ENCODE data around the gene GNAI2.

Gene GNAI2

DNA sequence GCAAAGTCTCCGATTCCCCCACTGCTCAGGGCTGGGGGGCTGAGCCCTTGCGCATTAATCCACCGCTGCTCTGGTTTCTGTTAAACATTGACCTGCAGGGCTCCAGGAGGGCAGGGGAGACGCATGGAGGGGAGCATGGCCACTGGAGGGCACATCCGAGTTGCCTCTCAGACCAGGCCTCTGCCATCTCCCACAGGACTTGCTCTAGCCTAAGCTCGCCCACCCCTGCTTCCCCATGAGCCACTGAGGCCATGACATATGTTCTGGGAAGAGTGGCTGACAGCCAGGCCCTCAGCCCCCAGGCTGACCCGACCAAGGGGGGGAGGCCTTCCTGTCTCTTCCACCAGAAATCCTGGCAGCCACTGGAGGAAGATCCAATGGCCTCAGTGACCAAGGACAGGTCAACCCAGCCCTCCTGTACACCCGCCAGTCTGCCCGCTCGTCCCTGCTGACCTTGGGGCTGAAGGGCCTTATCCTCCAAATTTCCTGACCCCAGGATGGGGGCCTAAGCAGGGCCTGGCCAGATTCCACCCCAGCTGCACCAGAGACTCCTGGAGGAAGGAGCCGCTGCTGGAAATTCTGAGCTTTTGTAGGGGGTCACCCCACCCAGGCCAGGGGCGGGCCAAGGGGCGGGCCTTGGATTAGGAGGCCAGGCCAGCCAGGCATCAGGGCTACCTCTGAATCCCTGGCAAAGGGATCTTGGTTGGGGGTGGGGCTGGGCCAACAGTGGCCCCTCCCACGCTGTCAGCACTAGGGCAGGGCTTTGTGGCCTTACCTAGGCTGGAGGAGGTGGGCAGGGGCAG is 67.2 kb downstream of the GNAI2 start, which contains the start of gene HYAL1:
HYAL1 (minus strand) TSS at position 562 of the 803 bp plus-strand sequence. CDS start 618 bp downstream, outside the sequence.
- no peak for DNase-seq
- intact Hi-C loops (cut with DNase I), result no loop called here

DNA sequence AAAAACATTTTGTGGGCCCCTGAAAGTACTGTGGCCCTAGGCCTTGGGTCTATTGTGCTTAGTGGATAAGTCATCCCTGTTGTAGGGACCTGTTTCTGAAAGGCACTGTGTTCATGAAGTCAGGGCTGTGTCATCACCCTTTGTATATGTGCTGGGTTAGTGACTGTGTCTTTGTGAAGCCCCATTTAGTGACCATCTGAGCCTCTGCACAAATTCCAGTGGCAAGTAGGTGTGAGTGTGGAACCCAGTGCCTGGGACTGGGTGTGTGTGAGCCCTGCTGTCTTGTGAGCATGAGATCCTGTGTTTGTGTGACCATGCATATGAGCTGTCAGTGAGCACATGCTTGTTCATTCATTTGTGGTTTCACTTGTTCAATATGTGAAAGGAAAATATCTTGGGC is 68.6 kb downstream of the GNAI2 start:
- no peak for DNase-seq
- intact Hi-C loops (cut with DNase I), result no loop called here

Data from posterior cingulate gyrus (tissue), 11 donors.